GM12872 (cell line): ENCODE measurements around the gene DIPK2A.
A peak's percentile ranks its signal among the peaks of the same experiment; 100 is the strongest.

Source experiments
- TF ChIP-seq, protein P1 (sequence below): IDR thresholded peaks from 3 replicates; pipeline ENCODE4 v1.5.1; 2011; ENCODE audit warnings: low read depth, mild to moderate bottlenecking, low read length, moderate library complexity; ENCODE audit not compliant: insufficient read depth

DIPK2A gene

DNA sequence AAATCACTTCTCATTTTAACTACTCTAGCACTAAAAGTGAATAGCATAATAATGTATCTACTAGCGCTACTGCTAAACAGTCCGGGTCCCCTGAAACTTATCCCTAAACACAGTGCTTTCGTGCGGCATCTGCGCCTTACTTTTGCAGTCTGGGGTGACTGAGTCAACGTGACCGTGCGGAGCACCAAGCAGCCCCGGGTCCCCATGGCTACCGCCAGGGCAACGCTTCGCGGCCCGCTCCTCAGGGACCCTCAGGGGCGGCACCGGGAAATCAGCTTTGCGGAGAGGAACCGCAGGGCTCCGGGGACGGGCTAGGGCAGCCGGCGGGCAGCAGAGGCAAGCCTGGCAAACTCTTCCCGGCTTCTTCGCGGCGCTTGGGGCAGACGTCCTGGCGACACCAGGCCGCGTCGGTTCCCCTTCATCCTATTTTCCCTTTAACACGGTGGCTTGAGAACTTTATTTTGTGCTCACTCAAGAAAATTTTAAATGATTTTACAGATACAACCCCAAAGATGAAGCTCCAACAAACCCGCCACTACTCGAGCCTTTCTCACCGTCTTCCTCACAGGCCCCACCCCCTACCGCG lies 757 bp upstream of the DIPK2A start:
- TF ChIP-seq, protein P1, sequence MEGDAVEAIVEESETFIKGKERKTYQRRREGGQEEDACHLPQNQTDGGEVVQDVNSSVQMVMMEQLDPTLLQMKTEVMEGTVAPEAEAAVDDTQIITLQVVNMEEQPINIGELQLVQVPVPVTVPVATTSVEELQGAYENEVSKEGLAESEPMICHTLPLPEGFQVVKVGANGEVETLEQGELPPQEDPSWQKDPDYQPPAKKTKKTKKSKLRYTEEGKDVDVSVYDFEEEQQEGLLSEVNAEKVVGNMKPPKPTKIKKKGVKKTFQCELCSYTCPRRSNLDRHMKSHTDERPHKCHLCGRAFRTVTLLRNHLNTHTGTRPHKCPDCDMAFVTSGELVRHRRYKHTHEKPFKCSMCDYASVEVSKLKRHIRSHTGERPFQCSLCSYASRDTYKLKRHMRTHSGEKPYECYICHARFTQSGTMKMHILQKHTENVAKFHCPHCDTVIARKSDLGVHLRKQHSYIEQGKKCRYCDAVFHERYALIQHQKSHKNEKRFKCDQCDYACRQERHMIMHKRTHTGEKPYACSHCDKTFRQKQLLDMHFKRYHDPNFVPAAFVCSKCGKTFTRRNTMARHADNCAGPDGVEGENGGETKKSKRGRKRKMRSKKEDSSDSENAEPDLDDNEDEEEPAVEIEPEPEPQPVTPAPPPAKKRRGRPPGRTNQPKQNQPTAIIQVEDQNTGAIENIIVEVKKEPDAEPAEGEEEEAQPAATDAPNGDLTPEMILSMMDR, result no peak

DNA sequence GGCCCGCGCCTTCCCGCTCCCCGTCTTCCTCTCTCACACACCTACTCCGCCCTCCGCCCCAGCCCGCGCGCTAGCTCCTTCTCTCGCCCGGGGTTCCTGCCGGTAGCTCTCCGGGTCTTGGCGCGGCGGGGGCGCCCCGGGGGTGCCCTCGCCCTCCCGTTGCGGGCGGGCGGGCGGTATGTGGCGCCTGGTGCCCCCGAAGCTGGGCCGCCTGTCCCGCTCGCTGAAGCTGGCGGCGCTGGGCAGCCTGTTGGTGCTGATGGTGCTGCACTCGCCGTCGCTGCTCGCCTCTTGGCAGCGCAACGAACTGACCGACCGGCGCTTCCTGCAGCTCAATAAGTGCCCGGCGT lies 507 bp downstream of the DIPK2A start:
- TF ChIP-seq, protein P1, result no peak

DNA sequence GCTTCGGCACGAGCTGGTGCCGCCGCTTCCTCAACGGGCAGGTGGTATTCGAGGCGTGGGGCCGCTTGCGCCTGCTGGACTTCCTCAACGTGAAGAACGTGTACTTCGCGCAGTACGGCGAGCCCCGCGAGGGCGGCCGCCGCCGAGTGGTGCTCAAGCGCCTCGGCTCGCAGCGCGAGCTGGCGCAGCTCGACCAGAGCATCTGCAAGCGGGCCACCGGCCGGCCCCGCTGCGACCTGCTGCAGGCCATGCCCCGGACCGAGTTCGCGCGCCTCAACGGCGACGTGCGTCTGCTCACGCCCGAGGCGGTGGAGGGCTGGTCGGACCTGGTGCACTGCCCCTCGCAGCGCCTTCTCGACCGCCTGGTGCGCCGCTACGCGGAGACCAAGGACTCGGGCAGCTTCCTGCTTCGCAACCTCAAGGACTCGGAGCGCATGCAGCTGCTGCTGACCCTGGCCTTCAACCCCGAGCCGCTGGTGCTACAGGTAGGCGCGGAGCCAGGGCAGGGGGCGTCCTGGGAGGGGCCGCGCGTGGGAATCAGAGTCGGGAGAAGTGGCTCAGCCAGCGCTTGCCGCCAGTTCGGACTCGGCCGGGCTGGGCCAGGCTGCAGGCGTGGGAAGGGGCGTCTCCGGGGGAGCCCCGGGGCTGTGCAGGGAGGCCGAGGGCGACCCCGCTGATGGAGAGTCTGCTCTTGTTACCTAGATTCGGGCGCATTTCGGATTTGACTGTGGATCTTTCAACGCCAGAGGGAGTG lies 1.1 kb downstream of the DIPK2A start:
- TF ChIP-seq, protein P1, result peak; percentile 68

DNA sequence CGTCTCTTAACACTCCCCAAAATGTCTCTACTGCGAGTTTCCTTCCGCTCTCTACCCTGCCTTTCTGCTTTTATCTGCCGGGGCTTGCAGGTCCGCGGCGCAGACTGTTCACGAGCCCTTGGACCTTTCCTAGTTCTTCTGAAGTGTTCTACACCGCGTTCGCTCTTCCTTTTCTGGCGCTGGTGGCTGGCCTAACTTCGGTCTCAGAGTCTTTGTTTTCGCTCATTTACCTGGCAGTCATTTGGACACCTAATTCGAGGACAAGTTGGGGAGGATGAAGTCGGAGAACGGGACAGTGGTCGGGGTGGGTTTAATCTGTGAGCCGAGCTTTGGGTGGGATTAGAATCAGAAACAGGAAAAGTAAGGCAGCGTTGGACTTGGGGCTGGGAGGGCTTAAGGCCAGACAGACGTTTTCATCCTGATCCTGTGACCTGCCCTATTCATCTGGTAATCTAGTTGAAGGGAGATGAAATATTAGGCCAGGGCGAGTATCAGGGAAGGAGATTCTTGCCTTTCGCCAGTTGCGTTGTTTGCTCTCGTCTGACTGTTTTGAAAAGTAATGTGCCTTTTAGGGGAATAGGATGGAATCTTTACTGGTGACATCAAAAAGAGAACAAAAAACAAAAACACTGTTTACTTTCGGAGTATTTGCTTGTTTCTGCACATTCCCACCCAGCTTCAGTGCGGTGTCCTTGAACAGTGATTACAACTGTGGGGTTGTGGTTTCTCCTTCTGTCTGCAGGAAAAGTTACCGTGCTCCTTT lies 1.8 kb downstream of the DIPK2A start:
- TF ChIP-seq, protein P1, result no peak

DNA sequence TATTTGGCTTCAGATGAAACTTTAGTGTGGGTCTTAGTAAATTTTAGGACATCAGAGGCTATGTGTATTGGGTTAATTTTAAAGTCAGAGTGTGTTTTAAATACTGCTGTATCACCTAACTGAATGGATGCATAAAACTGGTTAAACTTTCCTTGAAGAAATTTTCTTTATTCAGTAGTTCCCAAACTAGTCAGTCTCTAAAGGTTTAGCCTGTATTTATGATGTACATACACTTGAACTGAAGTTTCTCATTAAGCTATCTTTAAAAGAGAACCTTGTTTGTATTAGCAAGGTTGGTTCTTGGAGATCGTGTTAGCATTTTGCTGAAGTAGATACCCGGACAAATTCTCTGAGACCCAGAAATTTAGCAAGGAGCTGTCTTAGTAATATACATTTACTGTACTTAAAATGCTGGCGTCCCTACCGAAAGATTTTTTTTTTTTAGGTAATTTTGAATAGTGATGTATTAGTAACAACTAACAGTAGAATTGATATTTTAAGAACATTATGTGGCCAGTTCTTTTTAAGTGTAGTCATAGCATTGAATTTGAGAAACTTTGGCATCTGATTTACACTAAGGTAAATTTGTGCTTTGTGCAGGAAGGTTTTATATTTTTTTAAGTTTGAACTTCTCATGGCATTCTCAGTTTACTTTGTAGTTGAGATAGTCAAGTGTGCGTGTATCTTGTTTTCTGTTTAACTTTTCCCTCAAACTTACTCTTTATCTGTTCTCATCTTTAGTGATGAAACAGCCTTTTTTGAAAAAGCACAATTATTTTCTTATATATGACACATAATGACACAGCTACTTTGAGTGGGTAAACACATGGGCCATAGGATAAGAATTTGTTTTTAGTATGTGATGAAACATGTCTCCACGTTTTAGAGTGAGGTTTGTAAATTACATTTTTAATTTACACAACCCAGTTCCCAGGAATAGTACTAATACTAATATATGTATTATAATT lies 2.9 kb downstream of the DIPK2A start:
- TF ChIP-seq, protein P1, result no peak

DNA sequence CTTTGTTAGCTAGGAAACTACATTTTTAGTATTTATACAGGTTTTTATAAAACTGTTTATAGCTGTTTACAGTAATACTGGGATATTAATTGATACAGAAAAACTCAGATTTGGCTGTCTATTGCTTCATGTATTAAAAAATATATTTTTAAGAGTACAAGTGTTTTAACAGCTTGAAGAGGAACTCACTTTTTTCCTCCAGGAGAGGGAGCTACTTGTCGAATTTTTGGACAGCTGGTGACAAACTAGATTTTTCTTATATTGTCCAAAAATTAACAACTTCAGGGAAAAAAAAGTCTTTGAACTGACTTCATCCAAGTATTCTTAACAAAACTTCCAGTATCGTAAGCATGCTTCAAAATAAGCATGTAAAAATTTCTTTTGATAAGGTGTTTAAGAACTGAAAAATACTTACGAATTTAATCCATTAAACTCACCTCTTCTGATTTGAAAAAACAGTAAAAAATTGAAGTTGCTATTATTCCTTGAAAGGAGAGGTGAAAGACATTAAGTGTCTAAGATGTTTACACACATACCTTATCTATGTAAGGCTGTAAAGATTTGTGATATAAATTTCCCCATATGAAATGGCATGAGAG lies 4.0 kb downstream of the DIPK2A start:
- TF ChIP-seq, protein P1, result peak; percentile 54; the same call in 2 of the 3 replicates
